GM19193 (cell line): ENCODE data around the gene LIMK2.

Source experiments
- POLR2A ChIP-seq: IDR thresholded peaks from 4 replicates; pipeline ENCODE4 v1.6.1; 2011; ENCODE audit not compliant: insufficient read depth, insufficient read length; ENCODE audit errors: extremely low read depth

Gene LIMK2

DNA sequence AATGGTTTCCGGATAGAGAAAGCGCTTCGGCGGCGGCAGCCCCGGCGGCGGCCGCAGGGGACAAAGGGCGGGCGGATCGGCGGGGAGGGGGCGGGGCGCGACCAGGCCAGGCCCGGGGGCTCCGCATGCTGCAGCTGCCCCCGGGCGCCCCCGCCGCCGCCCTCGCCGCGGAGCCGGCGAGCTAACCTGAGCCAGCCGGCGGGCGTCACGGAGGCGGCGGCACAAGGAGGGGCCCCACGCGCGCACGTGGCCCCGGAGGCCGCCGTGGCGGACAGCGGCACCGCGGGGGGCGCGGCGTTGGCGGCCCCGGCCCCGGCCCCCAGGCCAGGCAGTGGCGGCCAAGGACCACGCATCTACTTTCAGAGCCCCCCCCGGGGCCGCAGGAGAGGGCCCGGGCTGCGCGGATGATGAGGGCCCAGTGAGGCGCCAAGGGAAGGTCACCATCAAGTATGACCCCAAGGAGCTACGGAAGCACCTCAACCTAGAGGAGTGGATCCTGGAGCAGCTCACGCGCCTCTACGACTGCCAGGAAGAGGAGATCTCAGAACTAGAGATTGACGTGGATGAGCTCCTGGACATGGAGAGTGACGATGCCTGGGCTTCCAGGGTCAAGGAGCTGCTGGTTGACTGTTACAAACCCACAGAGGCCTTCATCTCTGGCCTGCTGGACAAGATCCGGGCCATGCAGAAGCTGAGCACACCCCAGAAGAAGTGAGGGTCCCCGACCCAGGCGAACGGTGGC is 64.5 kb downstream of the LIMK2 start:
- no peak for TF ChIP-seq POLR2A

DNA sequence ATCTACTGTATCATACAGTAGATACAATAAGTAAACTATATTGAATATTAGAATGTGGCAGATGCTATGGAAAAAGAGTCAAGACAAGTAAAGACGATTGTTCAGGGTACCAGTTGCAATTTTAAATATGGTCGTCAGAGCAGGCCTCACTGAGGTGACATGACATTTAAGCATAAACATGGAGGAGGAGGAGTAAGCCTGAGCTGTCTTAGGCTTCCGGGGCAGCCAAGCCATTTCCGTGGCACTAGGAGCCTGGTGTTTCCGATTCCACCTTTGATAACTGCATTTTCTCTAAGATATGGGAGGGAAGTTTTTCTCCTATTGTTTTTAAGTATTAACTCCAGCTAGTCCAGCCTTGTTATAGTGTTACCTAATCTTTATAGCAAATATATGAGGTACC is 65.6 kb downstream of the LIMK2 start:
- no peak for TF ChIP-seq POLR2A

DNA sequence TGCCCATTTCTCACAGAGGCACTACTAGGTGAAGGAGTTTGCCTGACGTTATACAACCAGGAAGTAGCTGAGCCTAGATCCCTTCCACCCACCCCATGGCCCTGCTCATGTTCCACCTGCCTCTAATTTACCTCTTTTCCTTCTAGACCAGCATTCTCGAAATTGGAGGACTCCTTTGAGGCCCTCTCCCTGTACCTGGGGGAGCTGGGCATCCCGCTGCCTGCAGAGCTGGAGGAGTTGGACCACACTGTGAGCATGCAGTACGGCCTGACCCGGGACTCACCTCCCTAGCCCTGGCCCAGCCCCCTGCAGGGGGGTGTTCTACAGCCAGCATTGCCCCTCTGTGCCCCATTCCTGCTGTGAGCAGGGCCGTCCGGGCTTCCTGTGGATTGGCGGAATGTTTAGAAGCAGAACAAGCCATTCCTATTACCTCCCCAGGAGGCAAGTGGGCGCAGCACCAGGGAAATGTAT is 66.1 kb downstream of the LIMK2 start:
- TF ChIP-seq POLR2A: no peak

DNA sequence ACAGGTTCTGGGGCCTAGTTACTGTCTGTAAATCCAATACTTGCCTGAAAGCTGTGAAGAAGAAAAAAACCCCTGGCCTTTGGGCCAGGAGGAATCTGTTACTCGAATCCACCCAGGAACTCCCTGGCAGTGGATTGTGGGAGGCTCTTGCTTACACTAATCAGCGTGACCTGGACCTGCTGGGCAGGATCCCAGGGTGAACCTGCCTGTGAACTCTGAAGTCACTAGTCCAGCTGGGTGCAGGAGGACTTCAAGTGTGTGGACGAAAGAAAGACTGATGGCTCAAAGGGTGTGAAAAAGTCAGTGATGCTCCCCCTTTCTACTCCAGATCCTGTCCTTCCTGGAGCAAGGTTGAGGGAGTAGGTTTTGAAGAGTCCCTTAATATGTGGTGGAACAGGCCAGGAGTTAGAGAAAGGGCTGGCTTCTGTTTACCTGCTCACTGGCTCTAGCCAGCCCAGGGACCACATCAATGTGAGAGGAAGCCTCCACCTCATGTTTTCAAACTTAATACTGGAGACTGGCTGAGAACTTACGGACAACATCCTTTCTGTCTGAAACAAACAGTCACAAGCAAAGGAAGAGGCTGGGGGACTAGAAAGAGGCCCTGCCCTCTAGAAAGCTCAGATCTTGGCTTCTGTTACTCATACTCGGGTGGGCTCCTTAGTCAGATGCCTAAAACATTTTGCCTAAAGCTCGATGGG is 66.7 kb downstream of the LIMK2 start:
- no peak for TF ChIP-seq POLR2A

DNA sequence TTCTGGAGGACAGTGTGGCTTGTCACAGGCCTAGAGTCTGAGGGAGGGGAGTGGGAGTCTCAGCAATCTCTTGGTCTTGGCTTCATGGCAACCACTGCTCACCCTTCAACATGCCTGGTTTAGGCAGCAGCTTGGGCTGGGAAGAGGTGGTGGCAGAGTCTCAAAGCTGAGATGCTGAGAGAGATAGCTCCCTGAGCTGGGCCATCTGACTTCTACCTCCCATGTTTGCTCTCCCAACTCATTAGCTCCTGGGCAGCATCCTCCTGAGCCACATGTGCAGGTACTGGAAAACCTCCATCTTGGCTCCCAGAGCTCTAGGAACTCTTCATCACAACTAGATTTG is 67.2 kb downstream of the LIMK2 start:
- TF ChIP-seq POLR2A: no peak

DNA sequence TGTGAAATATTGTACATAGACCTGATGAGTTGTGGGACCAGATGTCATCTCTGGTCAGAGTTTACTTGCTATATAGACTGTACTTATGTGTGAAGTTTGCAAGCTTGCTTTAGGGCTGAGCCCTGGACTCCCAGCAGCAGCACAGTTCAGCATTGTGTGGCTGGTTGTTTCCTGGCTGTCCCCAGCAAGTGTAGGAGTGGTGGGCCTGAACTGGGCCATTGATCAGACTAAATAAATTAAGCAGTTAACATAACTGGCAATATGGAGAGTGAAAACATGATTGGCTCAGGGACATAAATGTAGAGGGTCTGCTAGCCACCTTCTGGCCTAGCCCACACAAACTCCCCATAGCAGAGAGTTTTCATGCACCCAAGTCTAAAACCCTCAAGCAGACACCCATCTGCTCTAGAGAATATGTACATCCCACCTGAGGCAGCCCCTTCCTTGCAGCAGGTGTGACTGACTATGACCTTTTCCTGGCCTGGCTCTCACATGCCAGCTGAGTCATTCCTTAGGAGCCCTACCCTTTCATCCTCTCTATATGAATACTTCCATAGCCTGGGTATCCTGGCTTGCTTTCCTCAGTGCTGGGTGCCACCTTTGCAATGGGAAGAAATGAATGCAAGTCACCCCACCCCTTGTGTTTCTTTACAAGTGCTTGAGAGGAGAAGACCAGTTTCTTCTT is 67.9 kb downstream of the LIMK2 start:
- no peak for TF ChIP-seq POLR2A

DNA sequence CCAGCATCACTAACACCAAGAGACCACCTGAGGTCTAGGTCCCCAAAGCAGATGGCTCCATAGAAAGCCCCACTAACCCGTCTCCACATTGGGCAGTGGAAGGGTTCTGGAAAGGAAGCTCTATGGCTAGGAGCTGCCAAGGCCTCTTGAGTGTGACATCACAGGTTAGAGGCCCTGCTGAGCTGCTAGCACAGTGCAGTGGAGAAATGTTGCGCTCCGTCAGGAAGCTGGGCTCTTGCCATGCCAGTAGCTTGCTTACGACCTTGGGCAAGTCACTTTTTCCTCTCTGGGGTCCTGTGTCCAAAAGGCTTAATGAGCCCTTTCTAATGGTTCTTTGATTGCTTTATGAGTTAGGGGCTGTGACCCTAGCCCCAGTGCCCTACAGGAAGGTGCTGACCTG is 69.6 kb downstream of the LIMK2 start:
- no peak for TF ChIP-seq POLR2A

DNA sequence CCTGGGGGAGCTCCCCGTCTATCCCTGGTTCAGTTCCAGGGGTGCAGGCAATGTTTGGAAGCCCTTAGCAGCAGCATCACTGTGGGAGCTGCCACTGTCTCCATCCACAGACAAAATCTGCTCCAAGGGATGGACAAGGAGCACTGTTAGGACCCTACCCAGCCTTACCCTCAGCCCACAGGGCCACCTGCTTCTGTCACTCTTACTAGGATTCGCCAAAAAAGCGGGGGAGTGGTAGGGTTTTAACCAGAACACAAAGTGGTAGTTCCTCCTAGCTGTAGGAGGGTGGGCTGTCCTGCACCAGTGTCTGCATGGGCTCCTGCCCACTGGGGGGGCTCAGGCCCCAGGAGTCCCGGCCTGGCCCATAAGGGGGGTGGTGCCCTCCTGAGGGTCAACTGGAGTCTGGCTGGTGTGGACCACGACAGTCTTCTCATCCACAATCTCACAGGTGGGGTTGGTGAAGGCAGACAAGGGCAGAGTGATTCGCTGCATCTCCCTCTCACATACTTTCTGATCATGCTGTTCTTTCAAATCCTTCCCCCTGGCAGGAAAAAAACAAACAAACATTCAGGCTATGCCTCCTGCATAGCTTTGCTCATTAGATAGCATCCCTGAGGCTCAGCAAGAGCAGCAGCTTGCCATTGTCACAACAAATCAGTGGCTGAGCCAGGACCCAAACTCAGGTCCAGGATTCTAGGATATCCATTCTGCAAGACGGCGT is 70.8 kb downstream of the LIMK2 start:
- peak; percentile 29 for TF ChIP-seq POLR2A

DNA sequence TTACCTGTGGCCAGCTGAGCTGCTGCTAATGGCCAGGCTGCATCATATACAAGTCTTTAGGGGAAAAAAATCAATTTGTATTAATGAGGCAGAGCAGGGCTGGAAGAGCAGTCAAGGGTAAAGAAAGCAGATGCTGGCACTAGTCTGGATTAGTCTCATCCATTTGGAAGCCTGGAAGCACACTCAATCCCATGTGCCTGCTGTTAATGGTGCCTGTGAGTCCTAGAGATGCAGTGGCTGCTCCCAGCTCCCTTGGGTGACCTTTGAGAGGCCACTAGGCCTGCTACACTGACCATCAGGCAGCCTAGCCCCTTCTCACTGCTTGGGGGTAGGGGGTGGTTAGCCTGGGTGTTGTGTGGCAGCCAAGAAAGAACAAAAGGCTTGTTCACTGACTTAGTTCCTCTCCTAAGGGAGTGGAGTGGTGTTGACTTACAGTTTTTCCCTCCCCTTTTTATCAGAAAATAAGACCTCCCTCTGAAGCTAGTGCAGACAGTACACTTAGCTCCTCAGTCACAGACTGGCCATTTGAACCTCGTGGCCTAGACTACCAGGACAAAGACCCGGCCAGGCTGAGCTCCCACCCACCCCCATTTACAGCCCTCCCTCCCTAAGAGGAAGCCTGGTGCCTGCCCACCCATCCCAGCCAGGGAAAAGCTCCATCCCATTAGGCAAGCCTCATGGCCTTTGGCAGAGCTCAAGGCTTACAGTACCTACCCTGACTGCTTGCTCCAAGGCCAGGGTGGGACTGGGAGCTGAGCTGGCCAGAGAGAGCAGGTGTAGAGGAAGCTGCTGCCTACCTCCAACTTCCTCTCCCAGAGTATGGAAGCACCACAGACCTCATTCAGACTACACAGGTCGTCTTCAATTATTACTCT is 72.4 kb downstream of the LIMK2 start:
- TF ChIP-seq POLR2A: no peak

DNA sequence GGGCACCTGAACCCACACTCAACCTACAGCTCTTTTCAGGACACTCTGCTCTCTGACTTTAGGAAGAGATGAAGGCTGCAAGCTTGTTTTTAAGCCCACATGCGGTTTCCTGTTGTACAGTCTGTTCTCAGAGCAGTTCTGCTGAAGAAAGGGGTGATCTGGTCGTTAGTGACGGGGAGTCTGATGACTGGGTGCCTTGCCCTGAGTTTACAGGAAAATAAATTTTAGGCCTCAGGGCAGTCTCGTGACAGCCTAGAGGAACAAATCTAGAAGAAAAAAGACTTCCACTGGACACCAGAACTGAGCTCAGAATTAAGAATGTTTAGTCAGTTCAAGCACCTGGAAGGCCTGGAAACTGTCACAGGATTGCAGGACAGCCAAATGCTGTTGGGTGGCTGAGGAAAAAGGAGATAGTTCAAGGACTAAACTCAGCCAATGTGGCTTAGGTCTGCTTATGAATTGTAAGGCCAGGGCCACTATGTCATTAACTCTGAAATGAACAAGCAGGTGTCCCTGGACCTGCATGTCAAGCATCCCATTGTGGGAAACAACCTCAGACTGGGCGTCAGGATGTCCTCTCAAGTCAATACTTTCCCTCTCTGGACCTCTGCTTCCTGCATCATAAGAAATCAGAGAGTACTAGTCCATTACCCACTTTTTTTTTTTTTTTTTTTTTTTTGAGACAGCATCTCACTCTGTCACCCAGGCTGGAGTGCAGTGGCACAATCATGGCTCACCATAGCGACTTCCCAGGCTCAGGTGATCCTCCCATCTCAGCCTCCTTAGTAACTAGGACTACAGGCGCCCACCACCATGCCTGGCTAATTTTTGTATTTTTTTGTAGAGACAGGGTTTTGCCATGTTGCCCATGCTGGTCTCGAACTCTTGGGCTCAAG is 74.5 kb downstream of the LIMK2 start:
- TF ChIP-seq POLR2A: no peak

DNA sequence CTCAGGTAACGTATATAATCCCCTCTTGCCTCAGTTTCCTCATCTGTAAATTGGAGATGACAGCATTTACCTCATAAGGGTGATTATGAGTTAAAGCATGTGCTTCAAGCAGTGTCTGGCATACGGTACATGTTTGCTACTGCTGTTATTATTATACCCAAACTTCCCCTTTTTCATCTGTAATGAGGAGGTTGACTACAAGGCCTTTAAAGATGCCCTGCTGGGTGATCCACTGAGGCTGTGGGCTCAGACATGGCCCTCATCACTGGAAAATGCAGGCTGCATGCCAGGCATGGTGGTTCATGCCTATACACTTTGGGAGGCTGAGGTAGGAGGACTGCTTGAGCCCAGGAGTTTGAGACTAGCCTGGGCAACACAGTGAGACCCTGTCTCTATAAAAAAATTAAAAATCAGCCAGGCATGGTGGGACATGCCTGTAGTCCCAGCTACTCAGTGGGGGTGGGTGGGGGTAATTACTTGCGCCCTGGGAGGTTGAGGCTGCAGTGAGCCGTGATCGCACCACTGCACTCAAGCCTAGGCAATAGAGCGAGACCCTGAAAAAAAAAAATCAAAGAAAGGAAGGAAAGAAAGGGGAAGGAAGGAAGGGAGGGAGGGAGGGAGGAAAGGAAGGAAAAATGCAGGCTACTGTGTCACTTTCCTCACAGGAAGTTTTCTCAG is 75.9 kb downstream of the LIMK2 start:
- no peak for TF ChIP-seq POLR2A

DNA sequence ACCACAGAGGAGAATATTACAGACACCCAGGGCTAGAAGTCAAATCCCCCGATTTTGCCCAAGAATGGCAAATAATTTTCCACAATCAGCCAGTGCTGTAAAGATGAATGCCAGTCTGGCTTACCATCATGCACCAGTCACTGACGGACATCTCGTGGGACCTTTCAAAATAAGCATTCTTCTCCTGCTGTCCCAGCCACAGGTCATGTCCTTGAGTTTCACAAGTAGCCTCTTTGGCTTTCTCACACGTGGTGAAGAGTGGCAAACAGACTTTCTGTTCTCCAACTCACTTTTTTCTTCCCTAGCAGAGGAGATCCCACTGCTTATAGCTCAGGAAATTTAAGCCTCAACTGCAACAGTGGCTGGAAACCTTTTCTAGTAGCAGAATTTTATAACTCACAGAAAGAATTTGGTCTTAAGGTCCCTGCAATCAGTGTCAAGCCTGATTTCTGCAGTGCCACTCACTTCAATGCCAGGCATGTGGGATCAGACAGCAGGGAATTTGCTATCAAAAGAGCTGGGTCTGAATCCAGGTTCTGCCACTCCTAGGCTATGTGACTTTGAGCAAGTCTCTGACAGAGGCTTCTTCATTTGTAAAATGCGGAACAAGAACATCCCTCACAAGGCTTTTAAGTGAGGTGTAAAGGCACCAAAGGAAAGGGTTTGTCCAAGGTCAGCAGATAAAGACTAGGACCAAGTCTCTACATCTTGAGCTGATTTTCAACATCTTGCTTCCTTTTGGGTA is 76.6 kb downstream of the LIMK2 start:
- no peak for TF ChIP-seq POLR2A
